Prostate gland (tissue), 2 donors: ENCODE measurements around the gene AKT2.

Experiments used
- CTCF ChIP-seq, 4 experiments: fragments of 200-600 bp in 2 of 4; fragments of 450-650 bp in 2 of 4; sonication (generic) in 2 of 4; IDR thresholded peaks; 1 replicate in 3 of 4; 2 replicates in 1 of 4; pipeline ENCODE4 v1.5.1; 2016 to 2019; ENCODE audit warnings: antibody characterized with exemption in 4 of 4, mild to moderate bottlenecking in 2 of 4, moderate library complexity in 2 of 4
- POLR2AphosphoS5 ChIP-seq: sonication (generic); formaldehyde crosslinking; IDR thresholded peaks from one replicate; pipeline ENCODE4 v1.6.1; 2017; ENCODE audit warnings: antibody characterized with exemption

GRCh38 chr19:40241809-40242384 is 43.2 kb downstream of the AKT2 start:
- TF ChIP-seq CTCF (IDR thresholded peaks at IDR 0.05) = no peak
- TF ChIP-seq POLR2AphosphoS5 = peak; percentile 45
